Stomach (tissue), 9 donors: Measurements from ENCODE around the gene SHCBP1L. TPM values are rescaled to one million over a fixed set of nuclear protein-coding genes. Genes with fewer than 3 reads are reported as not detected.
"Not testable (repeated sequence)": the region's sequence is repeated elsewhere in the genome, so short reads cannot be mapped to it uniquely, and the experiment has no call there.

Experiments used
- DNase-seq, 2 donors: peaks; one replicate each; pipeline versions ENCODE4 v3.0.0 to v3.0.0-alpha.2; 2013 to 2019
- H3K27ac ChIP-seq, 5 donors: fragments of 200-600 bp in 4 of 5; sonication (generic) in 4 of 5; one replicate each; pipeline ENCODE4 v1.5.1; 2013 to 2019; ENCODE audit warnings: mild to moderate bottlenecking in 1 of 5, moderate library complexity in 1 of 5
- H3K27me3 ChIP-seq, 3 donors: fragments of 200-600 bp; sonication (generic); one replicate each; pipeline ENCODE4 v1.5.1; 2017 to 2019; ENCODE audit warnings: mixed run types in 1 of 3
- H3K36me3 ChIP-seq, 4 donors: fragments of 200-600 bp; sonication (generic); 1 replicate in 3 of 4; 2 replicates in 1 of 4; pipeline ENCODE4 v1.5.1; 2016 to 2019
- H3K4me1 ChIP-seq, 4 donors: fragments of 200-600 bp; sonication (generic); one replicate each; pipeline ENCODE4 v1.5.1; 2016 to 2019
- H3K4me3 ChIP-seq, 4 donors: fragments of 200-600 bp; sonication (generic) in 3 of 4; one replicate each; pipeline ENCODE4 v1.5.1; 2016 to 2019; ENCODE audit warnings: mild to moderate bottlenecking in 1 of 4
- H3K9me3 ChIP-seq, 4 donors: fragments of 200-600 bp; sonication (generic); one replicate each; pipeline ENCODE4 v1.5.1; 2016 to 2019
- EP300 ChIP-seq: sonication (generic); formaldehyde crosslinking; IDR thresholded peaks from one replicate; pipeline ENCODE4 v1.6.1; 2017; ENCODE audit warnings: antibody characterized with exemption
- POLR2A ChIP-seq, 4 donors: fragments of 450-650 bp; IDR thresholded peaks; one replicate each; pipeline ENCODE4 v1.6.1; 2016; ENCODE audit warnings: antibody characterized with exemption in 4 of 4, control low read depth in 2 of 4, mild to moderate bottlenecking in 1 of 4, moderate library complexity in 1 of 4
- POLR2AphosphoS5 ChIP-seq, 3 donors: sonication (generic); formaldehyde crosslinking; IDR thresholded peaks; one replicate each; pipeline ENCODE4 v1.6.1; 2016; ENCODE audit warnings: antibody characterized with exemption in 3 of 3
- WGBS, 5 donors: extraction: QIAGEN DNeasy Blood & Tissue Kit in 3 of 5; methylation state at CpG; one replicate each; pipeline versions ENCODE4 v1.1.5 to v1.1.7; 2013 to 2018; 5-methylcytosine and 5-hydroxymethylcytosine counted together
- intact Hi-C: fragments of 100-400 bp; cut with DNase I; formaldehyde crosslinking; loops from one replicate; pipeline ENCODE4 v1.15.1; 2023; ENCODE audit warnings: low total_unique reads
- polyA plus RNA-seq, 3 donors: library from polyadenylated mRNA; stranded (reverse); fragments of 200-250 nt; gene quantifications; one replicate each; pipeline ENCODE4 v1.2.3, GENCODE V29; 2013
- total RNA-seq, 5 donors: library from RNA; depleted of rRNA; stranded (reverse); fragments of >200 nt; gene quantifications; one replicate each; pipeline versions ENCODE4 v1.1.0 to v1.2.3, GENCODE V29; 2014 to 2016
- TF ChIP-seq, protein P1 (sequence below), 7 experiments: fragments of 450-650 bp in 4 of 7; fragments of 200-600 bp in 3 of 7; sonication (generic) in 3 of 7; IDR thresholded peaks; one replicate each; pipeline ENCODE4 v1.5.1; 2016 to 2019; ENCODE audit warnings: antibody characterized with exemption in 7 of 7, control low read depth in 2 of 7, mild to moderate bottlenecking in 1 of 7
- donor health status: healthy with polysubstance abuse.
- donor health status: Bipolar disorder and iron deficiency.
- donor health status: healthy.

Gene SHCBP1L
- total and polyA plus RNA-seq, 8 donors: not detected

DNA sequence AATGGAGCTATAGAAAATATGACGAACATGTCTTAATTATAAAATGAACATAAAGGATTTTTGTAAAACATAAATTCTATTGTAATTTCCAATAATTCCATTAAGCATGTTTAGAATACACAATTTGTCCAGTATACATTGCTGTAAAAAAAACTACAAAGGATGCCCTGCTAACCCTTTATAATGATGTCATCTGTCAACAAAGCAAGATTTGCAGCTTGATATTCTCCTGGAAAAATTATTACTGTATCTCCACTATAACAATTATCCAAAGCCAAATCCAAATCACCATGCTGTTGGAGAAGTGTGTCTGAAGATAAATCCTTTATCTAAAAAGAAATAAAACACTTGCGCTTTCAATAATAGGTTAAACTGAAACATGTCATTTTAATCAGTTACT, 47.6 kb downstream of the SHCBP1L start:
- Histone ChIP-seq H3K4me1 (no peaks in the 10 kb centered on the region), H3K27ac (no peak overlapping the region), H3K4me3 (no peak overlapping the region), H3K9me3 (no peaks in the 10 kb centered on the region), H3K36me3 (no peaks in the 10 kb centered on the region), H3K27me3 (no peaks in the 10 kb centered on the region)
- intact Hi-C loops: no loop called here
- 91 to 98% (median 95%) methylated on average over 2 of the region's 2 CpGs for WGBS, 5 donors
- no peak for TF ChIP-seq POLR2AphosphoS5 (IDR thresholded peaks at IDR 0.05)
- no peak for DNase-seq

DNA sequence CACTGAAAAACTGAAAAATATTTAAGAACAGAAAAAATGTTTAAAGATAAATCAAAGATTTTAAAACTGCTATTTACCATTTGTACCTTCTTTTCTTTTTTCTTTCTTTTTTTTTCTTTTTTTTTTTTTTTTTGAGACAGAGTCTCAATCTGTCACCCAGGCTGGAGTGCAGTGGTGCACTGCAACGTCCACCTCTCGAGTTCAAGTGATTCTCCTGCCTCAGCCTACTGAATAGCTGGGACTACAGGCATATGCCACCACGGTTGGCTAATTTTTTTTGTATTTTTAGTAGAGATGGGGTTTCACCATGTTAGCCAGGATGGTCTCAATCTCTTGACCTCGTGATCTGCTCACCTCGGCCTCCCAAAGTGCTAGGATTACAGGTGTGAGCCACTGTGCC, 51.0 kb downstream of the SHCBP1L start:
- H3K27me3 ChIP-seq, H3K4me1 ChIP-seq, H3K9me3 ChIP-seq, H3K4me3 ChIP-seq, DNase-seq, H3K36me3 ChIP-seq, intact Hi-C loops, H3K27ac ChIP-seq: not testable (repeated sequence)
- WGBS, 5 donors: 87 to 95% (median 90%) methylated on average over 5 of the region's 5 CpGs

DNA sequence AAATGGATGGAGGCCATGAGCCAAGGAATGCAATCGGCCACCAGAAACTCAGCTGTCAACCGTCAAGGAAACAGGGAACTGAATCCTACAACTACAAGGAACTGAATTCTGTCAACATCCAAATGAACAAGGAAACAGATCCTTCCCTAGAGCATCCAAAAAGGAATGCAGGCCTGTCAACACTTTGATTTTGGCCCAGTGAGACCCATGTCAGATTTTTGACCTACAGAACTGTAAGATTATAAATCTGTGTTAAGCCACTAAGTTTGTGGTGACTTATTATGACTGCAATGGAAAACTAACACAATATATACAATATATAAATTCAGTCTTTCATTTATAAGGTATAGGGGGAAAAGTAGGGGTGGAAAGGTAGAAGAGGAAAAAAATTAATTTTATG, 55.3 kb downstream of the SHCBP1L start:
- WGBS, 5 donors: 57 to 91% (median 81%) methylated on average over 2 of the region's 2 CpGs
- no peak overlapping the region for H3K4me3 ChIP-seq
- H3K36me3 ChIP-seq: no peaks in the 10 kb centered on the region
- no peaks in the 10 kb centered on the region for H3K27me3 ChIP-seq
- TF ChIP-seq, protein P1, sequence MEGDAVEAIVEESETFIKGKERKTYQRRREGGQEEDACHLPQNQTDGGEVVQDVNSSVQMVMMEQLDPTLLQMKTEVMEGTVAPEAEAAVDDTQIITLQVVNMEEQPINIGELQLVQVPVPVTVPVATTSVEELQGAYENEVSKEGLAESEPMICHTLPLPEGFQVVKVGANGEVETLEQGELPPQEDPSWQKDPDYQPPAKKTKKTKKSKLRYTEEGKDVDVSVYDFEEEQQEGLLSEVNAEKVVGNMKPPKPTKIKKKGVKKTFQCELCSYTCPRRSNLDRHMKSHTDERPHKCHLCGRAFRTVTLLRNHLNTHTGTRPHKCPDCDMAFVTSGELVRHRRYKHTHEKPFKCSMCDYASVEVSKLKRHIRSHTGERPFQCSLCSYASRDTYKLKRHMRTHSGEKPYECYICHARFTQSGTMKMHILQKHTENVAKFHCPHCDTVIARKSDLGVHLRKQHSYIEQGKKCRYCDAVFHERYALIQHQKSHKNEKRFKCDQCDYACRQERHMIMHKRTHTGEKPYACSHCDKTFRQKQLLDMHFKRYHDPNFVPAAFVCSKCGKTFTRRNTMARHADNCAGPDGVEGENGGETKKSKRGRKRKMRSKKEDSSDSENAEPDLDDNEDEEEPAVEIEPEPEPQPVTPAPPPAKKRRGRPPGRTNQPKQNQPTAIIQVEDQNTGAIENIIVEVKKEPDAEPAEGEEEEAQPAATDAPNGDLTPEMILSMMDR (IDR thresholded peaks at IDR 0.05): no peak
- H3K27ac ChIP-seq: no peak overlapping the region
- H3K9me3 ChIP-seq: no peaks in the 10 kb centered on the region
- no peak for DNase-seq
- intact Hi-C loops: no loop called here
- no peaks in the 10 kb centered on the region for H3K4me1 ChIP-seq

DNA sequence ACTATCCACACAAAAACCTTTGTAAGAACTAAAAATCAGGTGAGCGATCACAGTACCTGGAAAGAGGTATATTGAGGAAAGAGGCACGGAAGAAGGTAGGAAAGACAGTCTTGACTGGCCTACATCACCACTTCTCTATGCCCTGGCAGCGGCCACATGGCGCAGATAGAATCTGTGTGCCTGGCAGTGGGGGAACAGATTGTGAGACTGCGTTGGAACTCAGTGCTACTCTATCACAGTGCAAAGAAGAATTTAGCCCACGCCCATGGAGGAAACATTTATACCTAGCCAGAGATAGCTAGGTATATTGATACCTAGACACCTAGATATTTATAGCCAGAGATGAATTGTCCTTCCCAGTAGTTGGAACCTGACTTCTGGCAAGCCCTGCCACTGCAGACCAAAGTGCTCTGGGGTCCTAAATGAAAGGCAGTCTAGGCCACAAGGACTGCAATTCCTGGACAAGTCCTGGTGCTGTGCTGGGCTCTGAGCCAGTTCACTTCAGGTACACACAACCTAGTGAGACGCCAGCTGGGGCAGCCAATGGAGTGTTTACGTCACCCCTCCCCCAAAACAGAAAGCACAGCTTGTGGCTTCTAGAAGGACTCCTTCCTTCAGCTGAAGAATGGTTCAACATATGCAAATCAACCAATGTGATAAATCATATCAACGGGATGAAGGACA, 61.9 kb downstream of the SHCBP1L start:
- Histone ChIP-seq H3K4me1 (peaks cover 0 to 14% (median 8%) of the 10 kb centered on the region in 4 donors), H3K9me3 (no peaks in the 10 kb centered on the region), H3K4me3 (no peak overlapping the region), H3K27me3 (no peaks in the 10 kb centered on the region), H3K27ac (peak overlapping the region in 1 of 5 donors; percentile 45), H3K36me3 (peaks cover 12 to 36% (median 32%) of the 10 kb centered on the region in 4 donors)
- WGBS, 5 donors: 55 to 75% (median 60%) methylated on average over 9 of the region's 9 CpGs
- TF ChIP-seq EP300 (no peak), POLR2A (IDR thresholded peaks at IDR 0.05) (no peak), POLR2AphosphoS5 (IDR thresholded peaks at IDR 0.05) (no peak)
- TF ChIP-seq, protein P1 (IDR thresholded peaks at IDR 0.05): no peak
- intact Hi-C loops: no loop called here
- DNase-seq: peak in 1 of 2 donors; percentile 73

DNA sequence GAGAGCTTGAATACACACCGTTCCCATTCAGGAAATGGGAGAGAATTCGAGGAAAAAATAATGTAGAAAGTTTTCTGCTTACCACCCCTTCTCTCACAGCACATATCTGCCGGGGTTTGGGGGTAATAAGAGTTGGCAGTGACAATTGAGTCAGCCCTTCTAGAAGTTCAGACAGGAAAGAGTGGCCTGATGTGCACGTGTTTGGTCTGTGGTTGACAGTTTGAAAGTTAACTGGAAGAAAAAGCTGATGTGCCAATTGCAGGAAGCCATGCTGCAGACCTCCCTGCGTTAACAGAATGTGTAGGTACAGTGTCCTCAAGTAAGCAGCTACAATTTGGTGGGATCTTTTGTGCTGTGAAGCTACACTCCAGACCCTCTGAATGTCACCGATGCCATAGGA, 63.0 kb downstream of the SHCBP1L start:
- DNase-seq: no peak
- Histone ChIP-seq H3K4me1 (peaks cover 0 to 14% (median 8%) of the 10 kb centered on the region in 4 donors), H3K4me3 (no peak overlapping the region), H3K36me3 (peaks cover 23 to 47% (median 43%) of the 10 kb centered on the region in 4 donors), H3K27ac (no peak overlapping the region), H3K9me3 (no peaks in the 10 kb centered on the region), H3K27me3 (no peaks in the 10 kb centered on the region)
- intact Hi-C loops: no loop called here
- WGBS, 5 donors: 53 to 70% (median 66%) methylated on average over 6 of the region's 6 CpGs
- no peak for TF ChIP-seq EP300
- TF ChIP-seq, protein P1 (IDR thresholded peaks at IDR 0.05): no peak
- TF ChIP-seq POLR2A (IDR thresholded peaks at IDR 0.05): no peak
- TF ChIP-seq POLR2AphosphoS5 (IDR thresholded peaks at IDR 0.05): no peak
